ENCODE measurements around the gene ZNF423. TPM values are rescaled to one million over a fixed set of nuclear protein-coding genes. Genes with fewer than 3 reads are reported as not detected.
A peak's percentile ranks its signal among the peaks of the same experiment; 100 is the strongest.

The ZNF423 gene
- total and polyA plus RNA-seq, 2 of the 13 experiments (the other 11 are each of a cell fraction or from before 2014, with no cell fraction given), result 0.07 to 0.31 TPM

- TF ChIP-seq ZNF251 (CRISPR knock-in tag; IDR thresholded peaks at IDR 0.05), result no peak
- no peak for TF ChIP-seq ZNF7 (CRISPR knock-in tag; IDR thresholded peaks at IDR 0.05)
- TF ChIP-seq TCF7 (IDR thresholded peaks at IDR 0.05; ENCODE audit: low read depth), result no peak
- TF ChIP-seq SNAPC2 (CRISPR knock-in tag; IDR thresholded peaks at IDR 0.05), result no peak
- no peak for TF ChIP-seq RERE (CRISPR knock-in tag; IDR thresholded peaks at IDR 0.05; ENCODE audit: low read depth)
These were observed 46.9 kb downstream of the ZNF423 start (continued) for GRCh38 chr16:49809062-49809461.

DNA sequence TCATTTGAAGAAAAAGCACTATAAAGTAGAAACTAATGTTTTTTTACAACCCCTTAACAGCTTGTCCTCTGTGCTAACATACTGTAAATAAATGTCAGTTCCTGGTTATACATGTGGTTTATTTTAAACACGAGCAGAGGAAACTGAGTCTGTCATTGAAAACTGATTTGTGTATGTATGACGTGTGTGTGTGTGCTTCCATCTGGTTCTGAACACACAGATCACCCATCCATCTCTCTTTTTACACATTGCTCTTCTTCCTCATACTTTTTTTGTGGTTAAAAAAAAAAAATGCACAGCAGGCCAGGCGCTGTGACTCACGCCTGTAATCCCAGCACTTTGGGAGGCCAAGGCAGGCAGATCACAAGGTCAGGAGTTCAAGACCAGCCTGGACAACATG is 49.5 kb downstream of the ZNF423 start:
- POLR2A ChIA-PET, result no interaction called here
- ATAC-seq (no peak), DNase-seq (ENCODE audit: low spot score) (no peak), FAIRE-seq (no peak)
- H3K36me3 ChIP-seq (replicated peaks in 1 of 2; ENCODE audit: control insufficient read depth in 1 of 2, insufficient read depth in 2 of 2, low read length in 2 of 2), result no peaks in the 10 kb centered on the region
- WGBS (ENCODE audit: low lambda C conversion rate), result 3% methylated on average over 4 of the region's 4 CpGs
- intact Hi-C loops (cut with micrococcal nuclease; ENCODE audit: unreplicated experiment) (no loop called here), in situ Hi-C loops (cut with HindIII; ENCODE audit: extremely low pct_ligation_motif_present, low pct_unique_long_range_greater_than_20kb) (no loop called here)
- CTCF ChIA-PET (ENCODE audit: low intra/inter-chr PET ratio, low total read pairs), result no interaction called here
- H2AFZ ChIP-seq (ENCODE audit: low read length), result no peak overlapping the region
- no peaks in the 10 kb centered on the region for H3K9me3 ChIP-seq (ENCODE audit: low read length)
- peaks cover 8 to 31% of the 10 kb centered on the region in 2 experiments; a peak in 4 of 5 replicates for H3K27me3 ChIP-seq (ENCODE audit: control insufficient read depth in 1 of 2, insufficient read depth in 2 of 2, low read length in 2 of 2)
- BruUV-seq (replicated peaks), result no TSS peak
- H3K79me2 ChIP-seq (ENCODE audit: insufficient read depth, low read length), result no peaks in the 10 kb centered on the region
- TF ChIP-seq CREB1 (IDR thresholded peaks at IDR 0.05), result peak; percentile 53; the same call in 1 of the 2 replicates
- TF ChIP-seq CREB1 (CRISPR knock-in tag; IDR thresholded peaks at IDR 0.05), result no peak
- no peak for TF ChIP-seq MAF1 (CRISPR knock-in tag; IDR thresholded peaks at IDR 0.05; ENCODE audit: borderline replicate concordance)
- TF ChIP-seq MIER3 (CRISPR knock-in tag; IDR thresholded peaks at IDR 0.05; ENCODE audit: borderline replicate concordance), result no peak
- no peaks in the 10 kb centered on the region; the same call in 1 of the 2 replicates for H4K20me1 ChIP-seq (ENCODE audit: insufficient read depth, low read length)
- no peak overlapping the region for H3K4me2 ChIP-seq (ENCODE audit: low read depth, low read length)
- no peak overlapping the region for H3K27ac ChIP-seq (ENCODE audit: extremely low read length, insufficient read depth, low read length)
- H3K4me3 ChIP-seq (replicated peaks in 1 of 3; ENCODE audit: insufficient read depth in 1 of 3, low read depth in 2 of 3, low read length in 3 of 3), result no peak overlapping the region
- H3K9ac ChIP-seq (ENCODE audit: insufficient read depth, low read depth, low read length), result no peak overlapping the region
- no peaks in the 10 kb centered on the region for H3K4me1 ChIP-seq (ENCODE audit: insufficient read depth, low read length)

Data from HepG2 (cell line).